HG03139 (cell line): ENCODE results near the gene PRIMPOL.
"Not testable (repeated sequence)": the region's sequence is repeated elsewhere in the genome, so short reads cannot be mapped to it uniquely, and the experiment has no call there.

Experiments used
- ATAC-seq: cut with Tn5 transposase; IDR thresholded peaks from one replicate; pipeline ENCODE4 v1.9.1; 2021; ENCODE audit not compliant: unreplicated experiment

The PRIMPOL gene

GRCh38 chr4:184636144-184636543, 13.4 kb upstream of the PRIMPOL start:
- no peak for ATAC-seq

- ATAC-seq: no peak
Measured at GRCh38 chr4:184636897-184637296, 12.6 kb upstream of the PRIMPOL start.

GRCh38 chr4:184641022-184641421, 8.5 kb upstream of the PRIMPOL start:
- no peak for ATAC-seq

GRCh38 chr4:184641451-184641850, 8.1 kb upstream of the PRIMPOL start:
- no peak for ATAC-seq

GRCh38 chr4:184643731-184644130, 5.8 kb upstream of the PRIMPOL start:
- no peak for ATAC-seq

- ATAC-seq: no peak
Measured at GRCh38 chr4:184644553-184645307, 4.8 kb upstream of the PRIMPOL start.

- no peak for ATAC-seq
Measured at GRCh38 chr4:184645904-184646610, 3.5 kb upstream of the PRIMPOL start.

GRCh38 chr4:184647266-184648053, 2.1 kb upstream of the PRIMPOL start:
- no peak for ATAC-seq

- ATAC-seq: no peak
Measured at GRCh38 chr4:184648054-184648312, 1.6 kb upstream of the PRIMPOL start.

- ATAC-seq: peak; percentile 13
Measured at GRCh38 chr4:184648313-184649025, 1.1 kb upstream of the PRIMPOL start.

GRCh38 chr4:184649971-184650855, 675 bp downstream of the PRIMPOL start:
- ATAC-seq: peak; percentile 3

- ATAC-seq: no peak
Measured at GRCh38 chr4:184651899-184652298, 2.4 kb downstream of the PRIMPOL start.

- ATAC-seq: not testable (repeated sequence)
Measured at GRCh38 chr4:184652681-184653080, 3.1 kb downstream of the PRIMPOL start.

GRCh38 chr4:184653650-184654049, 4.1 kb downstream of the PRIMPOL start:
- ATAC-seq: no peak

GRCh38 chr4:184655889-184656869, 6.6 kb downstream of the PRIMPOL start:
- ATAC-seq: no peak

GRCh38 chr4:184657144-184657543, 7.6 kb downstream of the PRIMPOL start:
- no peak for ATAC-seq

- not testable (repeated sequence) for ATAC-seq
Measured at GRCh38 chr4:184657820-184658219, 8.3 kb downstream of the PRIMPOL start.

- no peak for ATAC-seq
Measured at GRCh38 chr4:184660978-184661377, 11.4 kb downstream of the PRIMPOL start.

- no peak for ATAC-seq
Measured at GRCh38 chr4:184662236-184662635, 12.7 kb downstream of the PRIMPOL start.
